ENCODE data around the gene KRTAP3-1.

GRCh38 chr17:41008811-41009210, at the start of gene KRTAP3-1:
- TF ChIP-seq, protein P1, sequence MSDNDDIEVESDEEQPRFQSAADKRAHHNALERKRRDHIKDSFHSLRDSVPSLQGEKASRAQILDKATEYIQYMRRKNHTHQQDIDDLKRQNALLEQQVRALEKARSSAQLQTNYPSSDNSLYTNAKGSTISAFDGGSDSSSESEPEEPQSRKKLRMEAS (IDR thresholded peaks at IDR 0.05; ENCODE audit: low read depth, low read length) = no peak
- TF ChIP-seq CTCF (IDR thresholded peaks at IDR 0.05 in 2 of 3, conservative IDR thresholded peaks at IDR 0.05 in 1 of 3; ENCODE audit: control insufficient read depth in 2 of 3, extremely low read depth in 1 of 3, insufficient read depth in 1 of 3, low read depth in 3 of 3, low read length in 3 of 3) (no peak), ESRRA (IDR thresholded peaks at IDR 0.05; ENCODE audit: low read length) (no peak), ZNF274 (IDR thresholded peaks at IDR 0.05; ENCODE audit: insufficient read depth, insufficient read length) (no peak), RCOR1 (conservative IDR thresholded peaks at IDR 0.05; ENCODE audit: low read depth, low read length) (no peak), SMC3 (IDR thresholded peaks at IDR 0.05; ENCODE audit: borderline replicate concordance, low read length) (no peak), PRDM15 (CRISPR knock-in tag; IDR thresholded peaks at IDR 0.05) (no peak), FOS (IDR thresholded peaks at IDR 0.05; ENCODE audit: borderline replicate concordance, extremely low read depth, insufficient read length) (no peak), SP1 (IDR thresholded peaks at IDR 0.05; ENCODE audit: low read depth, low read length) (no peak), SRF (IDR thresholded peaks at IDR 0.05; ENCODE audit: low read depth in 2 of 2, low read length in 2 of 2) (no peak), USF2 (IDR thresholded peaks at IDR 0.05; ENCODE audit: borderline replicate concordance, low read depth, low read length) (no peak)
- TF ChIP-seq, protein P2, sequence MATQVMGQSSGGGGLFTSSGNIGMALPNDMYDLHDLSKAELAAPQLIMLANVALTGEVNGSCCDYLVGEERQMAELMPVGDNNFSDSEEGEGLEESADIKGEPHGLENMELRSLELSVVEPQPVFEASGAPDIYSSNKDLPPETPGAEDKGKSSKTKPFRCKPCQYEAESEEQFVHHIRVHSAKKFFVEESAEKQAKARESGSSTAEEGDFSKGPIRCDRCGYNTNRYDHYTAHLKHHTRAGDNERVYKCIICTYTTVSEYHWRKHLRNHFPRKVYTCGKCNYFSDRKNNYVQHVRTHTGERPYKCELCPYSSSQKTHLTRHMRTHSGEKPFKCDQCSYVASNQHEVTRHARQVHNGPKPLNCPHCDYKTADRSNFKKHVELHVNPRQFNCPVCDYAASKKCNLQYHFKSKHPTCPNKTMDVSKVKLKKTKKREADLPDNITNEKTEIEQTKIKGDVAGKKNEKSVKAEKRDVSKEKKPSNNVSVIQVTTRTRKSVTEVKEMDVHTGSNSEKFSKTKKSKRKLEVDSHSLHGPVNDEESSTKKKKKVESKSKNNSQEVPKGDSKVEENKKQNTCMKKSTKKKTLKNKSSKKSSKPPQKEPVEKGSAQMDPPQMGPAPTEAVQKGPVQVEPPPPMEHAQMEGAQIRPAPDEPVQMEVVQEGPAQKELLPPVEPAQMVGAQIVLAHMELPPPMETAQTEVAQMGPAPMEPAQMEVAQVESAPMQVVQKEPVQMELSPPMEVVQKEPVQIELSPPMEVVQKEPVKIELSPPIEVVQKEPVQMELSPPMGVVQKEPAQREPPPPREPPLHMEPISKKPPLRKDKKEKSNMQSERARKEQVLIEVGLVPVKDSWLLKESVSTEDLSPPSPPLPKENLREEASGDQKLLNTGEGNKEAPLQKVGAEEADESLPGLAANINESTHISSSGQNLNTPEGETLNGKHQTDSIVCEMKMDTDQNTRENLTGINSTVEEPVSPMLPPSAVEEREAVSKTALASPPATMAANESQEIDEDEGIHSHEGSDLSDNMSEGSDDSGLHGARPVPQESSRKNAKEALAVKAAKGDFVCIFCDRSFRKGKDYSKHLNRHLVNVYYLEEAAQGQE (IDR thresholded peaks at IDR 0.05; ENCODE audit: low read depth, low read length) = no peak

All from GM12878 (cell line).